SK-N-SH (cell line): Measurements from ENCODE around the gene BCAN. TPM values are rescaled to one million over a fixed set of nuclear protein-coding genes. Genes with fewer than 3 reads are reported as not detected.
A peak's percentile ranks its signal among the peaks of the same experiment; 100 is the strongest.

Experiments used
- CTCF ChIA-PET: fragments of 300-600, 350-600 bp; formaldehyde crosslinking; extraction: SDS; loops from one replicate; lab custom pipeline; 2021; lab: Yijun Ruan, JAX
- POLR2A ChIA-PET: fragments of 350-600 bp; sonication (Branson Sonifier 250); formaldehyde crosslinking; extraction: SDS; loops from one replicate; lab custom pipeline; 2020; ENCODE audit warnings: antibody characterized with exemption, inconsistent platforms; lab: Yijun Ruan, JAX
- DNase-seq: peaks from one replicate; pipeline ENCODE4 v3.0.0; 2012
- H2AFZ ChIP-seq: fragments of 200-600 bp; sonication (generic); 2 replicates; pipeline ENCODE4 v1.8.1; 2016; ENCODE audit warnings: antibody characterized with exemption, mild to moderate bottlenecking, low read depth
- H3F3A ChIP-seq: fragments of 200-600 bp; sonication (generic); replicated peaks from 2 replicates; pipeline ENCODE3; 2016; ENCODE audit warnings: antibody characterized with exemption, mild to moderate bottlenecking; ENCODE audit not compliant: insufficient read depth
- H3K27ac ChIP-seq, 2 experiments: fragments of 200-500 bp in 1 of 2; fragments of 200-600 bp in 1 of 2; sonication (Bioruptor generic) in 1 of 2; sonication (generic), shearing (Covaris generic) in 1 of 2; 2 replicates each; pipeline versions ENCODE4 v1.5.1 to v1.6.1; 2014 to 2016; ENCODE audit warnings: low read depth in 2 of 2, inconsistent platforms in 1 of 2, low read length in 1 of 2, mild to moderate bottlenecking in 1 of 2, mixed read lengths in 1 of 2
- H3K27me3 ChIP-seq: fragments of 200-600 bp; sonication (generic), shearing (Covaris generic); 2 replicates; pipeline ENCODE4 v1.6.1; 2016; ENCODE audit warnings: mixed run types; ENCODE audit not compliant: insufficient read depth
- H3K36me3 ChIP-seq, 2 experiments: fragments of 200-500 bp in 1 of 2; fragments of 200-600 bp in 1 of 2; sonication (Bioruptor generic) in 1 of 2; sonication (generic) in 1 of 2; replicated peaks in 1 of 2; 2 replicates each; pipeline versions ENCODE3 to v1.5.1; 2014 to 2016; ENCODE audit warnings: low read length in 1 of 2, mild to moderate bottlenecking in 1 of 2; ENCODE audit not compliant: insufficient read depth in 2 of 2, control insufficient read depth in 1 of 2
- H3K4me1 ChIP-seq, 2 experiments: fragments of 200-500 bp in 1 of 2; fragments of 200-600 bp in 1 of 2; sonication (Bioruptor generic) in 1 of 2; sonication (generic), shearing (Covaris generic) in 1 of 2; 2 replicates each; pipeline versions ENCODE4 v1.5.1 to v1.6.1; 2014 to 2016; ENCODE audit warnings: low read depth in 1 of 2, low read length in 1 of 2, mixed run types in 1 of 2; ENCODE audit not compliant: insufficient read depth in 2 of 2, control insufficient read depth in 1 of 2
- H3K4me2 ChIP-seq: fragments of 200-600 bp; sonication (generic), shearing (Covaris generic); 2 replicates; pipeline ENCODE4 v1.6.1; 2017; ENCODE audit warnings: mixed run types
- H3K4me3 ChIP-seq, 2 experiments: fragments of 200-500 bp in 1 of 2; fragments of 200-600 bp in 1 of 2; sonication (Bioruptor generic) in 1 of 2; sonication (generic), shearing (Covaris generic) in 1 of 2; 2 replicates each; pipeline versions ENCODE4 v1.5.1 to v1.8.1; 2014 to 2016; ENCODE audit warnings: low read depth in 2 of 2, inconsistent platforms in 1 of 2, low read length in 1 of 2, mild to moderate bottlenecking in 1 of 2, mixed read lengths in 1 of 2, moderate library complexity in 1 of 2
- H3K79me2 ChIP-seq: fragments of 200-600 bp; sonication (generic); 2 replicates; pipeline ENCODE4 v1.8.1; 2017; ENCODE audit warnings: mild to moderate bottlenecking; ENCODE audit not compliant: insufficient read depth
- H3K9ac ChIP-seq: fragments of 200-600 bp; sonication (generic); 2 replicates; pipeline ENCODE4 v1.6.1; 2017; ENCODE audit warnings: mixed run types
- H3K9me2 ChIP-seq: fragments of 200-600 bp; sonication (generic); 2 replicates; pipeline ENCODE4 v1.6.1; 2017; ENCODE audit warnings: mixed run types
- H3K9me3 ChIP-seq: fragments of 200-600 bp; sonication (generic); 2 replicates; pipeline ENCODE4 v1.6.1; 2017; ENCODE audit warnings: mixed run types, mild to moderate bottlenecking, moderate library complexity
- H4K20me1 ChIP-seq: fragments of 200-600 bp; sonication (generic); 2 replicates; pipeline ENCODE4 v1.6.1; 2017; ENCODE audit warnings: mild to moderate bottlenecking, mixed run types; ENCODE audit not compliant: insufficient read depth
- GABPA ChIP-seq: IDR thresholded peaks from 2 replicates; pipeline ENCODE4 v1.4.0; 2012; ENCODE audit warnings: low read depth, mild to moderate bottlenecking
- MXI1 ChIP-seq: IDR thresholded peaks from 2 replicates; pipeline ENCODE4 v1.6.1; 2012; ENCODE audit warnings: mild to moderate bottlenecking, low read depth, low read length, improper control_type of control experiment
- NFIC ChIP-seq: IDR thresholded peaks from 2 replicates; pipeline ENCODE4 v1.4.0; 2012; ENCODE audit warnings: borderline replicate concordance
- NRF1 ChIP-seq: IDR thresholded peaks from 2 replicates; pipeline ENCODE4 v1.6.1; 2012; ENCODE audit warnings: low read depth, mild to moderate bottlenecking, low read length
- RAD21 ChIP-seq: IDR thresholded peaks from 2 replicates; pipeline ENCODE4 v1.6.1; 2012; ENCODE audit warnings: mild to moderate bottlenecking, low read length
- RCOR1 ChIP-seq: fragments of 150-350 bp; IDR thresholded peaks from 2 replicates; pipeline ENCODE4 v1.6.1; 2017; ENCODE audit warnings: antibody characterized with exemption, low read length
- REST ChIP-seq: IDR thresholded peaks from 2 replicates; pipeline ENCODE4 v1.6.1; 2012; ENCODE audit warnings: mild to moderate bottlenecking, low read depth, low read length, moderate library complexity
- RFX5 ChIP-seq: IDR thresholded peaks from 2 replicates; pipeline ENCODE4 v1.6.1; 2012; ENCODE audit warnings: mild to moderate bottlenecking, improper control_type of control experiment, low read length
- RXRA ChIP-seq: IDR thresholded peaks from 2 replicates; pipeline ENCODE4 v1.4.0; 2012; ENCODE audit warnings: low read depth, mild to moderate bottlenecking, borderline replicate concordance
- SMC3 ChIP-seq: IDR thresholded peaks from 2 replicates; pipeline ENCODE4 v1.6.1; 2012; ENCODE audit warnings: low read depth, low read length, improper control_type of control experiment
- TCF12 ChIP-seq: IDR thresholded peaks from 2 replicates; pipeline ENCODE4 v1.4.0; 2012
- TEAD4 ChIP-seq: IDR thresholded peaks from 2 replicates; pipeline ENCODE4 v1.4.0; 2012; ENCODE audit warnings: mild to moderate bottlenecking, borderline replicate concordance; ENCODE audit not compliant: insufficient read depth
- WGBS: methylation state at CpG from one replicate; pipeline ENCODE4 v1.1.6; 2017; ENCODE audit warnings: low lambda C conversion rate; 5-methylcytosine and 5-hydroxymethylcytosine counted together
- polyA plus RNA-seq, 3 experiments: library from polyadenylated mRNA; depleted of rRNA; stranded (reverse); fragments of >200 nt; gene quantifications; 2 replicates each; pipeline ENCODE4 v1.2.3, GENCODE V29; 2012
- TF ChIP-seq, protein P1 (sequence below): IDR thresholded peaks from 2 replicates; pipeline ENCODE4 v1.4.0; 2012; ENCODE audit warnings: low read depth
- TF ChIP-seq, protein P2 (sequence below): fragments of 200-600 bp; sonication (generic); IDR thresholded peaks from 2 replicates; pipeline ENCODE4 v1.6.1; 2017; ENCODE audit warnings: antibody characterized with exemption, mild to moderate bottlenecking, moderate library complexity

The BCAN gene
- polyA plus RNA-seq, 1 of the 3 experiments (the other 2 are of a cell fraction) = 0.25 TPM

DNA sequence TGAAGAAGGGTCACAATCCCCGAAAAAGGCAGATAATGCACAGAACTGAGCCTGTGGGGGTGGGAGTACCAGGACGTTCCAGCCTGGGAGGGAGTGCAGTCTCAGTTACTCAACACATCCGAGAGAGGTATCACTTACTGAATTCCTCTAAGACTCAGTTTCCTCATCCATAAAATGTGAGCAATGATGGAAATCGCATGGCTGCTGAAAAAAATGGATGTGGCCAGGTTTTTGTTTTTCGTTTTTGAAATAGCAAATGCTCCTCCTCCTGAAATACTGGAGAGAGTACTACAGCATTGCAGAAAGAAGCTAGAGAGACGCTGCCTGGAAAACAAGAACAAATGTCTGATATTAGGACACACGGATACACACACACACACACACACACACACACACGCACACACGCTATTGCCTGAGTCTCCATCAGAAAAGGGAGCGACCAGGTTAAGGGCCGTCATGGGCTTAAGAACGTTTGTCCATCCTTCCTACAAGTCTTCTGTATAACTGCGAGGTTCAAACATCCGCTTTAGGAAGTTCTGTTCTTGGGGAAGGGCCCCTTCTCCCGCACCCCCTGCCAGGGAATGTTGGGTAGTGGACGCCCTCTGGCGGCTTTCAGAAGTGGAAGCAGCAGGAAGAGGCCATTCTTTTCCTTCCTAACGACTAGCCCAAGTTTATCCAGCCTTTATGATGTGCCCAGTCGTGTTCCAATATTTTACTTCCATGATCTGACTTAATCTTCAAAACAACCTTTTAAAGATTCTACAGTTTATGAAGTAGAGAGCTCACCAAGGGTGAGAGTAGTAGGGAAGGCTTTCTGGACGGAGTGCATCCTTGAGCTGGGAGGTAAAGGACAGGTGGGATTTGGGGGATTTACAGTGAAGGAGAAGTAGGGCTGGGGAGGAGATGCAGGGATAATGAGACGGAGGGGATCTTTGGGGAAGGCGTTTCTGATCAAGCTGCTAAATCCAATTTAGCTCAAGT, 36.0 kb downstream of the BCAN start:
- POLR2A ChIA-PET = interaction anchor here (1.0 to 3.3 kb wide), 8 partner anchors 10 to 183 kb away, joined by 3 to 36 read pairs (median 6); partner anchors contain the start of gene NTRK1
- peak overlapping the region; percentile 40 to 67; a peak in 3 of 4 replicates for H3K27ac ChIP-seq
- H3K9me2 ChIP-seq = no peaks in the 10 kb centered on the region
- peak overlapping the region; percentile 98 for H3K4me2 ChIP-seq
- peaks cover 21 to 42% of the 10 kb centered on the region in 2 experiments; a peak in 3 of 4 replicates for H3K4me1 ChIP-seq
- H3K9ac ChIP-seq = no peak overlapping the region
- peaks cover 10% of the 10 kb centered on the region; the same call in 1 of the 2 replicates for H4K20me1 ChIP-seq
- H3K4me3 ChIP-seq = peak overlapping the region; percentile 55 to 71
- TF ChIP-seq, protein P1, sequence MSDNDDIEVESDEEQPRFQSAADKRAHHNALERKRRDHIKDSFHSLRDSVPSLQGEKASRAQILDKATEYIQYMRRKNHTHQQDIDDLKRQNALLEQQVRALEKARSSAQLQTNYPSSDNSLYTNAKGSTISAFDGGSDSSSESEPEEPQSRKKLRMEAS = no peak
- TF ChIP-seq, protein P2, sequence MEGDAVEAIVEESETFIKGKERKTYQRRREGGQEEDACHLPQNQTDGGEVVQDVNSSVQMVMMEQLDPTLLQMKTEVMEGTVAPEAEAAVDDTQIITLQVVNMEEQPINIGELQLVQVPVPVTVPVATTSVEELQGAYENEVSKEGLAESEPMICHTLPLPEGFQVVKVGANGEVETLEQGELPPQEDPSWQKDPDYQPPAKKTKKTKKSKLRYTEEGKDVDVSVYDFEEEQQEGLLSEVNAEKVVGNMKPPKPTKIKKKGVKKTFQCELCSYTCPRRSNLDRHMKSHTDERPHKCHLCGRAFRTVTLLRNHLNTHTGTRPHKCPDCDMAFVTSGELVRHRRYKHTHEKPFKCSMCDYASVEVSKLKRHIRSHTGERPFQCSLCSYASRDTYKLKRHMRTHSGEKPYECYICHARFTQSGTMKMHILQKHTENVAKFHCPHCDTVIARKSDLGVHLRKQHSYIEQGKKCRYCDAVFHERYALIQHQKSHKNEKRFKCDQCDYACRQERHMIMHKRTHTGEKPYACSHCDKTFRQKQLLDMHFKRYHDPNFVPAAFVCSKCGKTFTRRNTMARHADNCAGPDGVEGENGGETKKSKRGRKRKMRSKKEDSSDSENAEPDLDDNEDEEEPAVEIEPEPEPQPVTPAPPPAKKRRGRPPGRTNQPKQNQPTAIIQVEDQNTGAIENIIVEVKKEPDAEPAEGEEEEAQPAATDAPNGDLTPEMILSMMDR = peak; percentile 97
- TF ChIP-seq SMC3 = peak; percentile 98
- TF ChIP-seq REST = no peak
- TF ChIP-seq MXI1 = no peak; the same call in none of the 2 replicates
- TF ChIP-seq RXRA = no peak
- TF ChIP-seq RFX5 = no peak
- no peak for TF ChIP-seq TEAD4
- no peak for TF ChIP-seq NFIC
- peak; percentile 98 for TF ChIP-seq RAD21
- TF ChIP-seq NRF1 = no peak
- no peak for TF ChIP-seq TCF12
- 0 out of 2 replicates have a peak, but pooled peaks have one; percentile 3 for TF ChIP-seq GABPA
- peak; percentile 64; the same call in 1 of the 2 replicates for TF ChIP-seq RCOR1
- TF ChIP-seq, all 33 proteins: peak for 5
- DNase-seq = peak; percentile 78
- 11% methylated on average over 20 of the region's 22 CpGs for WGBS
- Histone ChIP-seq H3F3A (peaks cover 3% of the 10 kb centered on the region), H2AFZ (peak overlapping the region; percentile 76), H3K79me2 (peaks cover 23% of the 10 kb centered on the region), H3K36me3 (peaks cover 0 to 9% of the 10 kb centered on the region in 2 experiments), H3K27me3 (no peaks in the 10 kb centered on the region), H3K9me3 (no peaks in the 10 kb centered on the region)
- CTCF ChIA-PET = interaction anchor here (0.6 to 45.5 kb wide), 37 partner anchors 9 to 250 kb away, joined by 3 to 2702 read pairs (median 4); partner anchors contain the start of genes BCAN, CRABP2, HAPLN2 and HDGF
